Measurements from ENCODE around the gene RARRES2. TPM values are rescaled to one million over a fixed set of nuclear protein-coding genes. Genes with fewer than 3 reads are reported as not detected.

RARRES2 gene
- total RNA-seq, 4 donors from 2014 or later = 83.8 to 433 (median 299) TPM

DNA sequence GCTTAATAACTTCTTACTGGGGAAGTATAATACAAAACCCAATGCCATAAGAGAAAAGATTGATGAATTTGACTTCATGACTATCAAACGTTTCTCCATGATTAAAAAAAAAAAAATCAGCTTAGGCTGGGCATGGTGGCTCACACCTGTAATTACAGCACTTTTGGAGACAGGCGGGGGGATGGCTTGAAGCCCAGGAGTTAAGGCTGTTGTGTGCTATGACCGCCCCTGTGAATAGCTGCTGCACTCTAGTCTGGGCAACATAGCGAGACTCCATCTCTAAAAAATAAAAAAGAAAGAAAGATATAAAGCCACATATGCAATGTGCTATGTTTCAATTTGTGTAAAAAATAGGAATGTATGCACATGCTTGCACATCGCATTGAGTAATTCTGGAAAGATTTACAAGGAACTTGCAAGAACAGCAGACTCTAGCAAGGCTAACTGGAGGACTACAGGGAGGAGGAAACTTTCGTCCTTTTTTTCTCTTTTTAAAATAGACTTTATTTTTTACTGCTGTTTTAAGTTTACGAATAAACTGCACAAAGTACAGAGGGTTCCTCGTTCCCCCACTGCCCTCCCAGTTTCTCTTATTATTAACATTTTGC, 10.3 kb upstream of the RARRES2 start:
- TF ChIP-seq, protein P1, sequence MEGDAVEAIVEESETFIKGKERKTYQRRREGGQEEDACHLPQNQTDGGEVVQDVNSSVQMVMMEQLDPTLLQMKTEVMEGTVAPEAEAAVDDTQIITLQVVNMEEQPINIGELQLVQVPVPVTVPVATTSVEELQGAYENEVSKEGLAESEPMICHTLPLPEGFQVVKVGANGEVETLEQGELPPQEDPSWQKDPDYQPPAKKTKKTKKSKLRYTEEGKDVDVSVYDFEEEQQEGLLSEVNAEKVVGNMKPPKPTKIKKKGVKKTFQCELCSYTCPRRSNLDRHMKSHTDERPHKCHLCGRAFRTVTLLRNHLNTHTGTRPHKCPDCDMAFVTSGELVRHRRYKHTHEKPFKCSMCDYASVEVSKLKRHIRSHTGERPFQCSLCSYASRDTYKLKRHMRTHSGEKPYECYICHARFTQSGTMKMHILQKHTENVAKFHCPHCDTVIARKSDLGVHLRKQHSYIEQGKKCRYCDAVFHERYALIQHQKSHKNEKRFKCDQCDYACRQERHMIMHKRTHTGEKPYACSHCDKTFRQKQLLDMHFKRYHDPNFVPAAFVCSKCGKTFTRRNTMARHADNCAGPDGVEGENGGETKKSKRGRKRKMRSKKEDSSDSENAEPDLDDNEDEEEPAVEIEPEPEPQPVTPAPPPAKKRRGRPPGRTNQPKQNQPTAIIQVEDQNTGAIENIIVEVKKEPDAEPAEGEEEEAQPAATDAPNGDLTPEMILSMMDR (IDR thresholded peaks at IDR 0.05; ENCODE audit: low read depth) = no peak

DNA sequence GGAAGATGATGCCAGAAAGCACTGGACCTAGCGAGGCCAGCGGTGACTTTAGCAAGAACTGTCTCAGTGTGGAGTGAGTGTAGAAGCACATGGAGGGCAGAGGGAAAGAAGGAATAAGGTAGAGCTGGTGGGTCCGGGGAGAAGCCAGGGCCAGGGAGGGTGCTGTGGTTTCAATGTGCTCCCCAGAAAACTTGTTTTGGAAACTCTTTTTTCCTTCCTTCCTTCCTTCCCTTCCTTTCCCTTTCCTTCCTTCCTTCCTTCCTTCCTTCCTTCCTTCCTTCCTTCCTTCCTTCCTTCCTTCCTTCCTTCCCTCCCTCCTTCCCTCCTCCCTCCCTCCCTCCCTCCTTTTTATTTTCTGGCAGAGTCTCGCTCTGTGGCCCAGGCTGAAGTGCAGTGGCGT, 5.5 kb upstream of the RARRES2 start:
- TF ChIP-seq, protein P1 (IDR thresholded peaks at IDR 0.05; ENCODE audit: low read depth) = no peak

DNA sequence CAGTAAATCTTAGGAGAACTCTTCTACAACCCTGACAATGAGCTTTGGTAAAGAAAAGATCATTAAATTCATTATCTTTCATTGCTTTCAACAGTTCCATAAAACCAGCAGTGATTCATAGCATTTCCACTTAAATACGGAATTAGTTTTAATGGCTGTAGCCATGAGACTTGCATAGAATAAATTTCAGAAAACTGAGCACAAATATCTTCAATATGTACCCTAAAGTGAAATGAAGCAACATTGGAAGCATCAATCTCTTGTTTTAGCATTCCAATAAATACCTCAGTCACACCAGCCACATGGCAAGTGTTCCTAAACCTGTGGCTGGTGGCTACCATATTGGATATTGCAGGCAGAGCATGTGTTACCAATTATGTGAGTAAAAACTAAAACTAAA, 3.6 kb upstream of the RARRES2 start:
- TF ChIP-seq, protein P1 (IDR thresholded peaks at IDR 0.05; ENCODE audit: low read depth) = no peak

DNA sequence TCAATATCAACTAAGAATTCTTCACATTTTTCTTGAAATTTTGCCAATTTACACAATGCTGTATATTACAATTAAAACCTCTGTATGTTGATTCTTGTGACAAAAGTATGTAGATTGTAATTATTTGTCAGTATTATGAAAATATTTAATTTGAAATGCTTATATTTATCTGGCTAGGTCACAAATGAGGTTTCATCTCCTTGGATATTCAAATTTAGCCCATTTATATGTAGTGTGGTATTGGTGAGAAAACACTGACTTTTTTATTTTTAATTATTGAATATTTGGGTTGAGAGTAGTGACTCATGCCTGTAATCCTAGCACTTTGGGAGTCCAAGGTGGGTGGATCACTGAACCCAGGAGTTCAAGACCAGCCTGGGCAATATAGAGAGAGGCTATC, 2.9 kb upstream of the RARRES2 start:
- TF ChIP-seq, protein P1 (IDR thresholded peaks at IDR 0.05; ENCODE audit: low read depth) = no peak

DNA sequence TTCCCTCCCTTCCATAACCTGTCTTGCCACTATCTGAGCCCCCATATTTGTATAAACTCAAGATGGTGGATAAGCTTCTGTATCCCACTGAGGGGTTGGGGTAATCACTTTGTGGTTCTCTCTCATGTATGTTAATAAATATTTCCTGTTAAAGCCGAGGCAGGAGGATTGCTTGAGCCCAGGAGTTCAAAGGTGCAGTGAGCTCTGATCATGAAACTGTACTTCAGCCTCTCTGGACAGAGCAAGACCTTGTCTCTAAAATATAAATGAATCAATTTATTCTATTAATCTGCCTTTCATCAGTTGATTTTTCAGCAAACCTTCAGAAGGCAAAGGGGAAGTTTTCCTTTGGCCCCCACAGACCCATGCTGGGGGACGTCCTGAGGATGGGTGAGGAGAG, 1.8 kb upstream of the RARRES2 start:
- TF ChIP-seq, protein P1 (IDR thresholded peaks at IDR 0.05; ENCODE audit: low read depth) = no peak

DNA sequence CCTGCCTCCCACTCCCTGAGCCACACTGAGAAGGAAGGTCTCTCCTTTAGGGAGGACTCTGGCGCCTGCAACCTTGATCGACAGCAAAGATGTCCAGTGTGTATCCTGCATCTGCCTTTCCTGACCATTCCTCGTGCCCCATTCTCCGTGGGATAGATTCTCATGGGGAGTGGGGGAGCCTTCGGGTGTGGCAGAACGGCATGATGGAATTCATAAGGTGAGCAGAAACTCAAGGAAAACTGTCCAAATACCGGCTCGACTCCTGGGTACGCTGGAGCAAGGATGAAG, 636 bp upstream of the RARRES2 start:
- TF ChIP-seq, protein P1 (IDR thresholded peaks at IDR 0.05; ENCODE audit: low read depth) = no peak

DNA sequence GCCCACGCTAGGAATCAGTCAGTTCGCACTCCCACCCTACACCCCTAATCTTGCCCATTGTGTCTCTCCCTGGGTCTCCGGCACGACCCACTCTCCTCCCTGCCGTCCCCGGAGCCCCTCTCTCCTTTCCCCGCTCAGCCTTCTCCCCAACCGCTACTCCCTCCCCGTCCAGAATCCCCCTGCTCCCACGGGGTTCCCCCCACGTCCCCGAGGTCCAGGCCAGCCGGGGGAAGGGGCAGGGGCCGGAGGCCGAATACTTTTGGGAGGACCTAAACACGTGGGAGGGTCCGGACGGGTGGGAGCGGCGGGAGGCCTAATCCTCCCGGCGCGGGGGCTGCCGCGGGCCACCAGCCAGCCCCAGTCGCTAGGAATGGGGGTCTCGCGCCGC, 560 bp downstream of the RARRES2 start:
- TF ChIP-seq, protein P1 (IDR thresholded peaks at IDR 0.05; ENCODE audit: low read depth) = no peak

All from subcutaneous adipose tissue (tissue), 4 donors.